SK-MEL-5 (cell line): ENCODE data around the gene SMAD6. TPM values are rescaled to one million over a fixed set of nuclear protein-coding genes. Genes with fewer than 3 reads are reported as not detected.
A peak's percentile ranks its signal among the peaks of the same experiment; 100 is the strongest.

Source experiments
- DNase-seq: peaks from one replicate; pipeline ENCODE4 v3.0.0-alpha.2; 2016; ENCODE audit warnings: low read depth, low spot score
- in situ Hi-C: cut with HindIII; loops from 2 replicates; pipeline ENCODE4 v1.10.0; 2016; ENCODE audit warnings: low sequenced_read_pairs, high pct_unique_total_duplicates, low pct_unique_long_range_greater_than_20kb
- total RNA-seq: library from RNA; depleted of rRNA; stranded (reverse); fragments of >200 nt; shearing (Covaris generic); gene quantifications from 2 replicates; pipeline ENCODE4 v1.2.3, GENCODE V29; 2014

The SMAD6 gene
- total RNA-seq, 1 experiment from 2014 or later = 4.6 TPM

DNA sequence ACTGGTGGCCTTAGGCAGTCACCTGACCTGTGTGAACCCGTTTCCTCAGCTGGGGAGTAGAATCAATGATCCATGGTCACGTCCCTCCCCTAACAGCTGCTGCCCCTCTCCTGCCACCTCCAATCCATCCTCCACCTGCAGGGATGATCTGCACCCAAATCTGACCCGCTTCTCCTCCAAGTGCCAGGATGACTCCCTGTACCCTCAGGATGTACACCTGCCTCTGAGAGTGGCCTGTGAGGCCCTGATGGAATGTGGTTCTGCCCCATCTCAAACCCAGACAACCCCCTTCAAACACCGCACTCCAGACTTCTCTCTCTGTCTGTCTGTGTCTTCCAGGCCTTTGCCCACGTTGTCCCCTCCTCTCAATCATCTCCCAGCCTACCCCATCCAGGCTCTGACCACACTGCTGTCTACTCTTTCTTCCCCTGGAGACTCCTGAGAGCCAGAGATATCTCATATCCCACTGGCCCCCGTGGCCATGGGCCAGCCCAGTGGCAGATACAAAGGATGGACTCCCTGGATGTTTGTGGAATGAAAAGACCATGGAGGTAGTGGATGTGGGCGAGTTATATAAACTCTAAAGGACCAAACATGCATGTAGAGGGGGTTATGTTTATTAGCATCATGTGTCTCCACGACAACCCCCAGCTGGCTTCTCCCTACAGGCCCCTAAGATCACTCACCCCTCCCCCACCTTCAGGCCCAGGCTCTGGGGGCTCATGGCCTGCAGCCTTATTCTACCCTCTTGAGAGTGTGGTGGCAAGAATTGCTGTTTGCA, 84.9 kb downstream of the SMAD6 start:
- in situ Hi-C loops = no loop called here
- DNase-seq = no peak

- no peak for DNase-seq
- in situ Hi-C loops = no loop called here
These were observed 85.4 kb downstream of the SMAD6 start for GRCh38 chr15:66787489-66787871.

GRCh38 chr15:66788024-66788423, 86.0 kb downstream of the SMAD6 start:
- DNase-seq = no peak
- in situ Hi-C loops = no loop called here

- in situ Hi-C loops = no loop called here
These were observed 87.3 kb downstream of the SMAD6 start for GRCh38 chr15:66789029-66790025.

DNA sequence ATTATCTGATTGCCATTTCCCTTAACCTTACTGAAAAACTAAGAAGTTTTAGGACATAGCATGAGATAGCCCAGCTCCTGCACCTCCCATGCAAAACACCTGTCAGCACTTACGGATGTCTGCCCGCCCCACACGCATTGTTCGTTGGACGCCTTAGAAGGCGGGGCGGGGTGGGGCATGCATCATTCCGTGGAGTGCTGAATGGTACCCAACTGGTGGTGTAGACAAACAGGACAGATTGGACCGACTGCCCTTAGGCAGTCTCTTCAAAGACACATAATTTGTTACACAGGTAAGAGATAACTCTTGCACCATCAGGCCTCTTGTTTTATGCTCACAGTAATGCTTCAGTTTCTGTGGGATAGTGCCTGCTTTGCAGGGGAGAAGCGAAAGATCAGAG, 93.8 kb downstream of the SMAD6 start:
- DNase-seq = no peak
- in situ Hi-C loops = no loop called here

More at GRCh38 chr15:66789029-66790025, 87.3 kb downstream of the SMAD6 start:
- DNase-seq = peak; percentile 66

- no peak for DNase-seq
- in situ Hi-C loops = no loop called here
These were observed 94.3 kb downstream of the SMAD6 start for GRCh38 chr15:66796343-66796742.

GRCh38 chr15:66797921-66798320, 95.9 kb downstream of the SMAD6 start:
- in situ Hi-C loops = no loop called here
- DNase-seq = no peak

GRCh38 chr15:66798426-66799061, 96.5 kb downstream of the SMAD6 start:
- no peak for DNase-seq
- in situ Hi-C loops = no loop called here

GRCh38 chr15:66799242-66799641, 97.2 kb downstream of the SMAD6 start:
- DNase-seq = peak; percentile 41
- in situ Hi-C loops = no loop called here

DNA sequence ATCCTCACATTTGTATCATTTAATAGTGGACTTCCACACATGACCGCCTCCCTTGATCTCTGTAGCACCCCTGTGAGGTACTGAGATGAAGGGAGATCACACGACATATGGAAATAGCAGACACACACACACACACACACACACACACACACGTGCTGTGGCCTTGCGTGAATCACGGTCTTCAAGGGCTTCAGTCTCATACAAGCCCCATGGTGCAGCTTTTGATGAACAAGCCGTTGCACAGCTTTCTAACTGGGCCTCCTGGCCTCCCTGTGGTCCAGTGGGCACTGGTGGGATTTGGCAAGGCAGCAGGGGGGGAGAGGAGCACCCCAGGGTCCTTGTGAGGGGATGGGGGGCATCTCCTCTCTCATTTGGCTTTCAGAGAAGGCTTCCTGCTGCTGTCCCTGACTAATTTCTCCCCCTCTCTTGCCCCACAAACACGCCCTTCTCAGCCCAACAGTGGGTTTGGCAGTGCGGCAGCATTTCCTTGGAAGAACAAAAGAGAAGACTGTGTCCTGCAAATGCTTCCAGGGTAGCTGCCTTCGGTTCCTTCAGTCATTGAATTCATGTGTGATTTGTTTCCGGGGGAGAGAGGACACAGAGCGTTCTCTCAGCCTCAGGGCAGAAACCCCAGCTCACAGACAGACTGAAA, 98.7 kb downstream of the SMAD6 start:
- DNase-seq = no peak

DNA sequence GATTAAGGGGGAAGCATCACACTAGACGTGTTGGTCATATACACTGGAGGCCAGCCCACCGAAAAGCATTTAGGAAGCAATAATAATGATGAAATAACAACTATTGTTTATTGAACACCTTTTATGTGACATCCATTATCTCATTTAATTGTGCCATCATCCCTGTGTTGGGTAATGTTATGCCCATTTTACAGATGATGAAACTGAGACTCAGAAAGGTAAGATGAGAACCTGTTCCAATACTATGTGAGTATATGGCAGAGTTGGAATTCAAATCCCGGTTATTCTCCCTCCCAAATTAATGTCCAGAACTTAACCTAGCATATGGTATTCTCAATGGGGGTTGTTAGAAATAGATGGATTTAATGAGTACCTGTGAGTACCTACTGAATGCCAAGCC, 99.2 kb downstream of the SMAD6 start:
- no peak for DNase-seq
- in situ Hi-C loops = no loop called here

More for the DNA sequence above, 98.7 kb downstream of the SMAD6 start:
- in situ Hi-C loops = no loop called here

GRCh38 chr15:66802025-66803001, 100.3 kb downstream of the SMAD6 start:
- no peak for DNase-seq
- in situ Hi-C loops = no loop called here

GRCh38 chr15:66803182-66803729, 101.2 kb downstream of the SMAD6 start:
- in situ Hi-C loops = no loop called here
- DNase-seq = peak; percentile 47

DNA sequence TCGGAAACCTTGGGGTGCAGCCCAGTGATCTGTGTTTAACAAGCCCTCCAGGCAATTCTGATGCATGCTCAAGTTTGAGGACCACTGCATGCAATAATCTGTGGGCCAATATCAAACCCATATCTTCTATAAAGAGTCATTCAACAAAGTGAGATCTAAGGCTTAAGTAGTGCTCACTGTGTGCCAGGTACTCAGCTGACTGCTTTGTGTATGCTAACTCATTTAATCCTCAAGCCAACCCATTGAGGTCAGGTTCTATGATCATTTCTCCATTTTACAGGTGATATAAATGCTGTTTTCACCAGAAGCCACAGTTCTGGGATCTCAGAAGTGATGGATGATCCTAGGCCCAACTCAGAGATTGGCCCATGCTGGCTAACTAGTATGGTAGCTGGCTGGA, 101.7 kb downstream of the SMAD6 start:
- in situ Hi-C loops = no loop called here
- no peak for DNase-seq

- no peak for DNase-seq
- in situ Hi-C loops = no loop called here
These were observed 103.3 kb downstream of the SMAD6 start for GRCh38 chr15:66805202-66805885.
